HG02981 (cell line): ENCODE data around the gene CBX4.

ENCODE experiments used
- ATAC-seq: cut with Tn5 transposase; IDR thresholded peaks from one replicate; pipeline ENCODE4 v1.9.1; 2021; ENCODE audit warnings: mild to moderate bottlenecking, moderate library complexity; ENCODE audit not compliant: unreplicated experiment

The CBX4 gene

GRCh38 chr17:79842656-79843473, 3.6 kb upstream of the CBX4 start:
- no peak for ATAC-seq

GRCh38 chr17:79842136-79842655, 3.0 kb upstream of the CBX4 start:
- no peak for ATAC-seq

- ATAC-seq, result no peak
Observed at GRCh38 chr17:79841369-79842135, 2.3 kb upstream of the CBX4 start.

- no peak for ATAC-seq
Observed at GRCh38 chr17:79840989-79841286, 1.7 kb upstream of the CBX4 start.

DNA sequence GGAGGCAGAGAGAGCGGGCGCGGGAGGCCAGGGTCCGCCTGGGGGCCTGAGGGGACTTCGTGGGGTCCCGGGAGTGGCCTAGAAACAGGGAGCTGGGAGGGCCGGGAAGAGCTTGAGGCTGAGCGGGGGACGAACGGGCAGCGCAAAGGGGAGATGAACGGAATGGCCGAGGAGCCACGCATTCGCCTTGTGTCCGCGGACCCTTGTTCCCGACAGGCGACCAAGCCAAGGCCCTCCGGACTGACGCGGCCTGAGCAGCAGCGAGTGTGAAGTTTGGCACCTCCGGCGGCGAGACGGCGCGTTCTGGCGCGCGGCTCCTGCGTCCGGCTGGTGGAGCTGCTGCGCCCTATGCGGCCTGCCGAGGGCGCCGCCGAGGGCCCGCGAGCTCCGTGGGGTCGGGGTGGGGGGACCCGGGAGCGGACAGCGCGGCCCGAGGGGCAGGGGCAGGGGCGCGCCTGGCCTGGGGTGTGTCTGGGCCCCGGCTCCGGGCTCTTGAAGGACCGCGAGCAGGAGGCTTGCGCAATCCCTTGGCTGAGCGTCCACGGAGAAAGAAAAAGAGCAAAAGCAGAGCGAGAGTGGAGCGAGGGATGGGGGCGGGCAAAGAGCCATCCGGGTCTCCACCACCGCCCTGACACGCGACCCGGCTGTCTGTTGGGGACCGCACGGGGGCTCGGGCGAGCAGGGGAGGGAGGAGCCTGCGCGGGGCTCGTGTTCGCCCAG, 1.2 kb upstream of the CBX4 start:
- ATAC-seq, result no peak

DNA sequence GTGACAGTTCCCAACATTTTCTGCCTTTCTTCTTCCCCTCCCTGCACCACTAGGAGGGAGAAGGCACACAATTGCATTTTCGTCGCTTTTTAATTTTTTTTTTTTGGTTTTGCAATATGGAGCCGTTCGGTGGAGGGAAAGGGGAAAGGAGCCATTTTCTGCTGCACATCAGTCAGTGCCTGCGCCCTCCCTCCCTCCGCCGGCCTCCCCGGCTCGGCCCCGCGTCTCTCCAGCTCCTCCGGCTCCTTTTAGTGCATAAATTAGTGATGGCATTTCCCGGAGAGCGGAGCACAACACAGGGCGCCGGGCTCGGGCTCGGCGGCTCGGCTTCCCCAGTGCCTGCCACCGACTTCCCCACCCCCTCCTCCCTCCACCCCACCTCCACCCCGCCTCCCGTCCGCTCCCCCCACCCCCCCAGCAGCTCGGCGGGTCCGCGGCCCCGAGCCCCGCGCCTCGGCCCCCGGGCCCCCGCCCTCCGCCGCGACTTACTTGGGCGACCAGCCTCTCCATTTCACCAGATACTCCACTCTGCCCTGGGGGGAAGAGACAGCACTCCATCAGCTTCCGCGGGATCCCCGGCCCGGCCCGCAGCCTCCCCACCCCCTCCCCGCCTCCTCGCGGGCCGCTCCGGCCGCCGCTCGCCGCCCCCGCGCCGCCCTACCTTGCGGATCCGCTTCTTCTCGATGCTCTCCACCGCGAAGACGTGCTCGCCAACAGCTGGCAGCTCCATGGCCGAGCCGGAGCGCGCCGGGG, 542 bp downstream of the CBX4 start:
- peak; percentile 27 for ATAC-seq

DNA sequence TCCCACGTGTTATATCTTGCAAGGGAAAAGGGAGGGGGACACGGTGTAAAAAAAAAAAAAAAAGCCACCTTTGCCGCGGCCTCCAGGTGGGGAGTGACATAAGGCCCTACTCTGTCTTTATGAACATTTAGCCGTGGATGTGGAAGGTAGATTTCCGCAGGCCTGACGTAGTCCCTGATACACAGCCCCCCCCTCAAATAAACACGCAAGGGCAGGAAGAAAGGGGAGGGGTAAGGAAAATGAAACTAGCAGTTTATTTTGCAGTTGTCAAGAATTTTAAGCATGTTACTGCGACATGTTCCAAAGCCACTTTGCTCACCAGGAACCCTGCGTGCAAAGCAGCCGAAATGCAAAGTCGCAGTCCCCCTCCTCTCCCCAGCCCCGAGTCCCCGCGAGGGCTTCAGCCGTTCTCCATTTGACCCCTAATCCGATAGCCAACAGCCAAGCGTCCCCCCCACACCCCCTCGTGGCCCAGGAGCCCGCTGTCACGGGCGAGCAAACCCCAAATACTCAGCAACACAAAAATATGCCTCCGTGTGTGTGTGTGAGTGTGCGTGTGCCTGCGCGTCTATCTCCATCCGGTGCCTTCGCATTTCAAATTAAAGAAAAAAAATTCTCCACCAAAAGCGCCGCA, 1.2 kb downstream of the CBX4 start:
- no peak for ATAC-seq

GRCh38 chr17:79836972-79837887, 2.0 kb downstream of the CBX4 start:
- peak; percentile 28 for ATAC-seq

- no peak for ATAC-seq
Observed at GRCh38 chr17:79836510-79836971, 2.7 kb downstream of the CBX4 start.

GRCh38 chr17:79835953-79836509, 3.2 kb downstream of the CBX4 start:
- ATAC-seq, result no peak

GRCh38 chr17:79835470-79835899, 3.8 kb downstream of the CBX4 start:
- ATAC-seq, result no peak

DNA sequence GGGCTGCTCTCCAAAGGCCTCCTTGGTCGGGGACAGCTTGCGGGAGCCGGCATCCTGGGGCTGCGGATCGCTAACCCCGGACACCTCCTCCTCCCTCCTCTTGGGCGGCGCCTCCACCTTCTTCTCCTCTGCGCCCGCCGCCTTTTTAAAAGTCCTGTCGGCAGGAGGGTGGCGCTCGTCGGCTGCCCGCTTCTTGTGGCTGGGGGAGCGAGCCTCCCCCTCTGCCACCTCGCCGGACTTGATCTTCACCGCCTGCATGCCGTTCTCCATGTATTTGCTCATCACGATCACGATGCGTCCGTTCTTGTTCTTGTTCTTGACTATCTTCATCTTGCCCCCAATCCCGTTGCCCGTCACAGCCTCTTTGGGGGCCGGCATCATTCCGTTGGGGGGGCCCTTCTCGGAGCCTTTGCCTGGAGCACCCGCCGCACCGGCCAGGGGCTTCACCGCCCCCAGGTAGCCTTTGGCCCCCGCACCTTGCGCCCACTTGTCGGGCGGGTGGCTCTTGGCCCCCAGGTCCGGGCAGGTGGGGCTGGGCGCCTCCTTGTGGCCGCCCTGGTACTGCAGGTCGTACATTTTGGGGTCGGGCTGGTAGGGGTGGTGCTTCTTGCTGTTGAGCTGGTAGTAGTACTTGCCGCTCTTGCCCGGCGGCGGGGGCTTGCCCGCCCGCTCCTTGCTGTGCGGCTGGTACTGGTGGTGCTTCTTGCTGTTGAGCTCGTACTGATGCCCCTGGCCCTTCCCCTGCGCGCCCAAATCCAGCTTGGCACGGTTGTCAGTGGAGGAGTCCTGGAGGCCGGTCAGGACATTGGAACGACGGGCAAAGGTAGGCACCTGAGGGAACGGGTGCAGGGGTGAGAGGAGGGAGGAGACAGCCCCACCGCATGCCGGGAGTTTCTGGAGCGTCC, 4.4 kb downstream of the CBX4 start:
- no peak for ATAC-seq

DNA sequence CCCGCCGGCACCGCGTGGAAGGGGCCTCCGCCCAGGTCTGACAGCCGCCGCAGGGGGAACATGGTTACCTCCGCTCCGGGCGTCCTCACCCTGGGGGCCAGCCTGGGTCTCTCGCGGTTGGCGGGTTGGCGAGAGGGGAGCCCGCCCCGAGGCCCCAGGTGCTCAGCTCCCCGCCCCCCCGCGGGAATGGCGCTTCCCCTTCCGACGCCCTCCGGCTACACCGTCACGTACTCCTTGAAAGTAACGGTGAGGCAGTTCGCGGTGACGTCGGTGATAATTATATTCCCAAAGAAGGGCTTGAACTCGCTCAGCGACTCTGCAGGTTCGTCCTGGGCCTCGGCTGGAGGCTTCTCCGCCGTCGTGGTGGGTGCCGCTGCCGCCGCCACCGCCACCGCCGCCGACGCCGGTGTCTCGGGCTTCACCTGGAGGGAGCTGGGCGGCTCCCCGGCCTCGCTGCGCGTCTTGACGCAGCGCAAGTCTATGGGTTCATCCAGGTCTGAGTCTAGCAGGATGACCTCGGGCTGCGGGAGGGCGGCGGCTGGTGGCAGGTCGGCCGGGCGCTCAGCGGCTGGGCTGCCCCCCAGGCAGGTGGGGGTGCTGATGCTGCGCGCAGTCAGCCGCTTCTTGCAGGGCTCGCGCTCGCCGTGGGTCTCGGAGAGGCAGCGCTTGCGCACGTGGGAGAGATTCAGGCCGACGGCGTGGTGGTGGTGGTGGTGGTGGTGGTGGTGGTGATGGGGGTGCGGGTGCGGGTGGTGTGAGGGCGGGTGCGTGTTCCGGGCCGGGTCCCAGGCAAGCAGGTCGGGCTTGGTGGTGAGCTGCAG, 5.3 kb downstream of the CBX4 start:
- ATAC-seq, result no peak

DNA sequence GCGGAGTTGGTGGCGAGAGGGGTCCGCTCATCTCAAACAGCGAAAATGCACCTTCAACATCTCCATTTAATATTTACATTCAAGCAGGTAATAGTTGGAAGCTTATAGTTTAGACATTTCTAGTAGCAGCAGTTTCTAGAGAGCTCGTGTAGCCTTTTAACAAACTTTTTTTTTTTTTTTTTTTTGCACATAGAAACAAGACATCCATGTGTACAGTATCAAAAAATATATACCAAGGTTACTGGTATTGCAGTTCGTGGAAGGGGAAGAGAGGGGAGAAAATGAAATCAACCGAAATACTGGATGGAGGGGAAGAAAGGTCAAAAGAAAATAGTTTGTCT, 6.2 kb downstream of the CBX4 start:
- no peak for ATAC-seq

DNA sequence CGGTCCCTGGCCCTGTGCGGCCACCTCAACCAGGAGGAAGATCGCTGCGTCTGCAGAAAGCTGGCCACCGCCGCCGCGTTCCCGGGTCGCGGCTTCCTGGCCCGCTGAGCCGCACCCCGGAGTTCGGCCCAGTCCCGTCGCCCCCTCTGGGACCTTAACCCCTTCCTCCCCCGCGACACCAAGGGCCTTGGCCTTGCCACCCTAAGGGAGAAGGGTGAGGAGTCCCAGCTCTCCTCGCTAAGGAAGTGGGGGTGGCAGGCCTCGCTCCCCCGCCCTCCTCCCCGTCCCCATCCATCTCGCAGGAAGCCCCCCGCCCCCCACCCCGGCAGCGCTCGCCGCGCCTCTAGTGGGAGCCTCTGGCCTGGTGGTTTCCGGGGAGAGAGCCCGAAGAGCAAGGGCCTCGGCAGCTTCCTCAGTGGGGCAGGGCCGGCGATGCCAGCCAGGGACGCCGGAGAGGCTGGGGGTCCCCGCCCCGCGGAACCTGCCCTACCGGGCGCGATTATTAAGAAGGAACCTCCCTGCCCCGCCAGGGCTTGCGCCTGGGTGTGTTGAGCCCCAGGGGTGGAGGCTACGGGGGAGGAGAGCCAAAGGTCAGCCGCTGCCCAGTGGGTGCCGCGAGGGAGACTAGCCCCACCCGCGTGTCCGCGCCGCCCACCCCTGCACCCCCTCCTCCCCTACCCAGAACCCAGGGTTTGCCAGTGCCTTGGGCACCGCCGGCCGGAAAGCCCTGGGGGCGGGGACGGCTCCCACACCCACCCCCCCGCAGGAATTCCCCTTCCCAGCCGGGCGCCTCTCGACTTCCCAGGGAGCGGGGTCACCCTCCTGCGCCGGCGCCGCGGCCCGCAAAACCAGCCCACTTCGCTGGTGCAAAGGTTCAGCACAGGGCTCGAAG, 6.8 kb downstream of the CBX4 start:
- ATAC-seq, result no peak
